Cardiac fibroblast (primary cell): ENCODE data around the gene IL24.

Experiments used
- DNase-seq, 2 donors: peaks; one replicate each; pipeline versions ENCODE4 v3.0.0 to v3.0.0-alpha.2; 2010; ENCODE audit warnings: low read depth in 2 of 2
- H3K4me3 ChIP-seq, 2 donors: replicated peaks in 1 of 2; 1 replicate in 1 of 2; 2 replicates in 1 of 2; pipeline ENCODE4 v1.5.1; 2011; ENCODE audit warnings: low read depth in 2 of 2, low read length in 2 of 2, mild to moderate bottlenecking in 2 of 2, moderate library complexity in 1 of 2
- TF ChIP-seq, protein P1 (sequence below): IDR thresholded peaks from one replicate; pipeline ENCODE4 v1.5.1; 2011; ENCODE audit warnings: low read depth, mild to moderate bottlenecking, low read length, inconsistent platforms

IL24 gene

DNA sequence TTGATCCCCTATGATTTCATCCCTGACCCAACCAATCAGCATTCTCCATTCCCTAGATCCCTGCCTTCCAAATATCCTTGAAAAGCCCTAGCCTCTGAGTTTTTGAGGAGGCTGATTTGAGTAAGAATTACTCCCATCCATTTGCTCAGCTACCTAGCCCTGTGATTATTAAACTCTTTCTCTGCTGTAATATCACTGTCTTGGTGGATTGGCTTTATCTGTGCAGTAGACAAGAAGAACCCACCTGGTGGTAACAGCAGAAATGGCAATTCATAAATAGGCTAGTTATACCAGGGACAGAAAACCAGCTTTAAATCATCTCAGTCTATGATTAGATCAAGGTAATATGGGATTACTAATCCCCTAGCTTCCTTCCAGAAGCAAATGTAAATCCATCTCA is 18.8 kb upstream of the IL24 start:
- H3K4me3 ChIP-seq: no peak overlapping the region
- no peak for DNase-seq
- TF ChIP-seq, protein P1, sequence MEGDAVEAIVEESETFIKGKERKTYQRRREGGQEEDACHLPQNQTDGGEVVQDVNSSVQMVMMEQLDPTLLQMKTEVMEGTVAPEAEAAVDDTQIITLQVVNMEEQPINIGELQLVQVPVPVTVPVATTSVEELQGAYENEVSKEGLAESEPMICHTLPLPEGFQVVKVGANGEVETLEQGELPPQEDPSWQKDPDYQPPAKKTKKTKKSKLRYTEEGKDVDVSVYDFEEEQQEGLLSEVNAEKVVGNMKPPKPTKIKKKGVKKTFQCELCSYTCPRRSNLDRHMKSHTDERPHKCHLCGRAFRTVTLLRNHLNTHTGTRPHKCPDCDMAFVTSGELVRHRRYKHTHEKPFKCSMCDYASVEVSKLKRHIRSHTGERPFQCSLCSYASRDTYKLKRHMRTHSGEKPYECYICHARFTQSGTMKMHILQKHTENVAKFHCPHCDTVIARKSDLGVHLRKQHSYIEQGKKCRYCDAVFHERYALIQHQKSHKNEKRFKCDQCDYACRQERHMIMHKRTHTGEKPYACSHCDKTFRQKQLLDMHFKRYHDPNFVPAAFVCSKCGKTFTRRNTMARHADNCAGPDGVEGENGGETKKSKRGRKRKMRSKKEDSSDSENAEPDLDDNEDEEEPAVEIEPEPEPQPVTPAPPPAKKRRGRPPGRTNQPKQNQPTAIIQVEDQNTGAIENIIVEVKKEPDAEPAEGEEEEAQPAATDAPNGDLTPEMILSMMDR: peak; percentile 18

DNA sequence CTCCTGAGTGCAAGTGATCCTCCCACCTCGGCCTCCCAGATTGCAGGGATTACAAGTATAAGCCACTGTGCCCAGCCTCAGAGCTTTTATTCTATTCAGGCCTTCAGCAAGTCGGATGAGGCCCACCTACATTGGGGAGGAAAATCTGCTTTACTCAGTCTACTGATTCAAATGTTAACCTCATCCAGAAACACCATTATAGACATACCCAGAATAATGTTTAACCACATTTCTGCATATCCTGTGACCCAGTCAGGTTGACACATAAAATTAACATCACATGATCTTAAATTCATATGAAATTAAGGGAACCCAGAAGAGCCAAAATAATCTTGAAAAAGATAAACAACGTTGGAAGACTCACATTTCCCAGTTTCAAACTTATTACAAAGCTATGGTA is 16.9 kb upstream of the IL24 start:
- H3K4me3 ChIP-seq: no peak overlapping the region
- TF ChIP-seq, protein P1: no peak
- DNase-seq: no peak

DNA sequence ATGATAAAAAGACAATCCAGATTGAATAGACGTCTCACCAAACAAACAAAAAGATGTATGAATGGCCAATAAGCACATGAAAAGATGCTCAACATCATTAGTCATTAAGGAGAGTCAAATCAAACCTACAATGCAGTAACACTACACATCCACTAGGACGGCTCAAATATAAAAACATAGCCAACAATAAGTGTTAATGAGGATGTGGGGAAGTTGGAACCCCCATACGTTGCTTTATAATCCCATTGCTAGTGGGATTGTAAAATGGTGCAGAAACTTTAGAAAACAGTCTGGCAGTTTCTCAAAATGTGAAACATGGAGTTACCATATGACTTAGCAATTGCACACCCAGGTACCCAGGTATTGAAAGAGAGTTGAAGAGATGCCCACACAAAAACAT is 14.7 kb upstream of the IL24 start:
- no peak for DNase-seq
- H3K4me3 ChIP-seq: no peak overlapping the region
- TF ChIP-seq, protein P1: peak; percentile 19

DNA sequence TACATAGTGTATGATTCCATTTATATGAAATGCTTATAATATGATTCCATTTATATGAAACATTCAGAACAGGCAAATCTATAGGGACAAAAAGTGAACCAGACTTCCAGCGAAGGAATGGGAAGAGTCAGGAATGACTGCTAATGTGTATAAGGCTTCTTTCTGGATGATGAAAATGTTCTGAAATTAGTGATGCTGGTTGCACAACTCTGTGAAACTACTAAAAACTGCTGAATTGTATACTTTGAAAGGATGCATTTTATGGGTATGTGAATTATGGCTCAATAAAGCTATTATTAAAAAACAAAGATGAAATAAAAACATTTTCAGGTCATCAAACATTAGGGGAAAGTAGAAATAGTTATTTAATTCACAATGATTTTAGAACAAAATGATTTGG is 14.1 kb upstream of the IL24 start:
- no peak for DNase-seq
- TF ChIP-seq, protein P1: no peak
- no peak overlapping the region for H3K4me3 ChIP-seq

DNA sequence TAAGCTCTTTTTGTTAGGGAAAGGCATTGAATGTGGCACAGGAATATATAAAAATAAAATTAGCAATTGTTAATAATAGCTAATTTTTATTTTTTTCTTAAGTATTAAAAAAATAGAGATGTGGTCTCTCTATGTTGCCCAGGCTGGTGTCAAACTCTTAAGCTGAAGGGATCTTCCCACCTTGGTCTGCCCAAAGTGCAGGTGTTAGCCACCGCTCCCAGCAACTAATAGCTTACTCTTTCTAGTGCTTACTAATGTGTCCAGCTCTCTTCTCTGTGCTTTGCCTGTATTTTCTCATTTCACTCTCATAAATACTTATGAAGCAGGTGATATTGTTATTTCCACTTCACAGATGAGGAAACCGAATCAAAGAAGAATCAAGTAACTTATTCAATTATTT is 13.4 kb upstream of the IL24 start:
- no peak overlapping the region for H3K4me3 ChIP-seq
- TF ChIP-seq, protein P1: no peak
- no peak for DNase-seq

DNA sequence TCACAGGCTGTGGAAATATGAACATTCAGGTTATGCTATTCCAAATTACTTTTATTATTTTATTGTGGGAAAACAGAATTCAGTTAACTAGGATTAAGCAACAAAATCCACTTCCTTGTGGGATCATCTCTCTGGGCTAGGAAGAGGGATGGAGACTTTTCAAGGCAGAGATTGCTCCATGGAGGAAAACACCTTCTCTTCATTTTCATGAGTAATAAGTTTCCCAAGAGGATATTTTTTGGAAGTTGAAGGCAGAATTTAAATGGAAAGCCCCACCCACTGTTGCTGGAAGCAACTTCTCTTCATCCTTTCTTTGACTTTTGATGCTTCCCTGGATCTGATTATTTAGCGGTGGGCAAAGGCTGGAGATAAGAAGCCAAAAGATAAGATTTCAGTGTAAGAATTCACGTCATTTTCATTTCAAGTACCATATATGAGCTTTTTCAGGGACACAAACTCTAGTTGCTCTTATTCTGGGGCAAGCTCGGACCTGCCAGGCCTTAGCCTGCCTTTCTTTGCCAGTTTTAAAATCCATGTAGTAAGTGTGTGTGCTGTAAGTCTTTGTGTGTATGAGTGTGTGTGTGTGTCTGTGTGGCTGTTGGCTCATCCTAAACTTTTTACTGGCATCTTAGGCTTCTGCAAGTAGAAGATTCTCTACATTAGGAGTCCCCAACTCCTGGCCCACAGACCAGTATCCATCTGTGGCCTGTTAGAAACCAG is 11.7 kb upstream of the IL24 start:
- TF ChIP-seq, protein P1: no peak
- H3K4me3 ChIP-seq: no peak overlapping the region
- DNase-seq: peak; percentile 51 to 54

DNA sequence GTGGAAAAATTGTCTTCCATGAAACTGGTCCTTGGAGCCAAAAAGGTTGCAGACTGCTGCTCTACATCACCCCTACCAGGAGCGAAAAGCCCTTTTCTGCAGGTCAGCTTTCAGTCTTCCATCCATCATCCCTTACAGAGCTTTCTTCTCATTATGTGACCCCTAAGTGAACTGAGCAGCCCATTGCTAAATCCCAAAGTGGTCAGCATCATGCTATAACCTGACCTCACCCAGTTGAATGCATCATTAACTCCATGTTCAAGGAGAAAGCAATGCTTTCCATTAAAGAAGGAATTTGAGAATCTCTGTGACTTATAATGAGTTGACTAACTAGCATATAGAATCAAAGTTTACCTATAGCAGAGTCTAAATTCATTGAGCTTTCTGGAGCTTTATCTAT is 10.4 kb upstream of the IL24 start:
- TF ChIP-seq, protein P1: no peak
- DNase-seq: no peak
- H3K4me3 ChIP-seq: no peak overlapping the region
